K562 (cell line): ENCODE data around the gene CARD9. TPM values are rescaled to one million over a fixed set of nuclear protein-coding genes. Genes with fewer than 3 reads are reported as not detected.

ENCODE experiments used
- ATAC-seq: fragments of 200-7000 bp; cut with Tn5 transposase; 3 replicates; pipeline ENCODE4 v1.9.1; 2020; ENCODE audit warnings: moderate library complexity
- BruUV-seq: library from RNA; stranded (reverse); fragments of 400-500 nt; replicated peaks from 2 replicates; lab custom pipeline; 2021; lab: Mats Ljungman, UMichigan
- CTCF ChIA-PET: fragments of 300-600 bp; formaldehyde crosslinking; extraction: SDS; loops from one replicate; lab custom pipeline; 2021; ENCODE audit warnings: low intra/inter-chr PET ratio; lab: Yijun Ruan, JAX
- POLR2A ChIA-PET: fragments of 300-600, 350-650 bp; sonication (Branson Sonifier 250); formaldehyde crosslinking; extraction: SDS; loops from one replicate; lab custom pipeline; 2021; ENCODE audit warnings: antibody characterized with exemption, inconsistent platforms; lab: Yijun Ruan, JAX
- DNase-seq, 4 experiments: peaks; one replicate each; pipeline versions ENCODE4 v3.0.0 to v3.0.0-alpha.2; 2011 to 2018; ENCODE audit warnings: low spot score in 3 of 4, mixed read lengths in 3 of 4; ENCODE audit errors: extremely low read depth in 1 of 4
- FAIRE-seq: peaks from 2 replicates; lab custom pipeline; 2011; peaks lifted over from hg19 to GRCh38; lab: Jason Lieb, UNC
- H2AFZ ChIP-seq: 2 replicates; pipeline ENCODE4 v1.6.0; 2011; ENCODE audit warnings: low read depth, low read length, control low read depth, inconsistent platforms
- H3K27ac ChIP-seq: fragments of 200-600 bp; 3 replicates; pipeline ENCODE4 v1.8.0; 2011; ENCODE audit warnings: low read depth, mild to moderate bottlenecking, control low read depth, inconsistent platforms, low read length, moderate library complexity, mixed read lengths; ENCODE audit errors: extremely low read depth
- H3K27me3 ChIP-seq, 2 experiments: fragments of 300-600 bp in 1 of 2; 2 replicates in 1 of 2; 3 replicates in 1 of 2; pipeline versions ENCODE4 v1.6.0 to v1.8.0; 2011; ENCODE audit warnings: inconsistent platforms in 2 of 2, low read length in 2 of 2, mild to moderate bottlenecking in 1 of 2, mixed read lengths in 1 of 2, moderate library complexity in 1 of 2; ENCODE audit not compliant: control insufficient read depth in 2 of 2, insufficient read depth in 2 of 2
- H3K36me3 ChIP-seq: fragments of 300-600 bp; 3 replicates; pipeline ENCODE4 v1.8.0; 2011; ENCODE audit warnings: mild to moderate bottlenecking, low read length, inconsistent platforms; ENCODE audit not compliant: control insufficient read depth, insufficient read depth
- H3K4me1 ChIP-seq, 2 experiments: fragments of 200-600 bp in 1 of 2; replicated peaks in 1 of 2; 2 replicates in 1 of 2; 3 replicates in 1 of 2; pipeline versions ENCODE4 v1.5.1 to v1.8.0; 2011; ENCODE audit warnings: inconsistent platforms in 2 of 2, low read length in 2 of 2, mild to moderate bottlenecking in 1 of 2, mixed read lengths in 1 of 2, moderate library complexity in 1 of 2; ENCODE audit not compliant: control insufficient read depth in 2 of 2, insufficient read depth in 2 of 2
- H3K4me2 ChIP-seq: 2 replicates; pipeline ENCODE4 v1.6.1; 2011; ENCODE audit warnings: low read length, control low read depth, inconsistent platforms, mixed read lengths; ENCODE audit not compliant: insufficient read depth
- H3K4me3 ChIP-seq: fragments of 200-600 bp; sonication (generic), shearing (Covaris generic); 2 replicates; pipeline ENCODE4 v1.5.1; 2016; ENCODE audit warnings: control low read depth, inconsistent platforms
- H3K79me2 ChIP-seq: fragments of 200-600 bp; 3 replicates; pipeline ENCODE4 v1.8.0; 2011; ENCODE audit warnings: low read length, inconsistent platforms; ENCODE audit not compliant: control insufficient read depth, insufficient read depth
- H3K9ac ChIP-seq, 2 experiments: 2 replicates each; pipeline versions ENCODE4 v1.6.0 to v1.6.1; 2011; ENCODE audit warnings: low read depth in 2 of 2, low read length in 2 of 2, control low read depth in 1 of 2, inconsistent platforms in 1 of 2, mild to moderate bottlenecking in 1 of 2, mixed read lengths in 1 of 2; ENCODE audit not compliant: insufficient read depth in 1 of 2
- H3K9me1 ChIP-seq: one replicate; pipeline ENCODE4 v1.6.0; 2011; ENCODE audit warnings: inconsistent platforms, mild to moderate bottlenecking, low read length, moderate library complexity; ENCODE audit not compliant: control insufficient read depth, insufficient read depth
- H3K9me3 ChIP-seq: replicated peaks from 2 replicates; pipeline ENCODE4 v1.5.1; 2011; ENCODE audit warnings: low read depth, low read length, inconsistent platforms; ENCODE audit not compliant: control insufficient read depth, insufficient read depth
- H4K20me1 ChIP-seq: replicated peaks from 2 replicates; pipeline ENCODE4 v1.6.1; 2011; ENCODE audit warnings: low read length, inconsistent platforms, mixed read lengths; ENCODE audit not compliant: control insufficient read depth, insufficient read depth
- CREB1 ChIP-seq, 2 experiments: sonication (generic) in 1 of 2; formaldehyde crosslinking in 1 of 2; IDR thresholded peaks; 2 replicates each; pipeline versions ENCODE4 v1.6.1 to v1.8.0; 2012 to 2022; ENCODE audit warnings: inconsistent platforms in 1 of 2, mild to moderate bottlenecking in 1 of 2, missing genetic modification reagents in 1 of 2, moderate library complexity in 1 of 2
- GABPB1 ChIP-seq: sonication (generic); formaldehyde crosslinking; IDR thresholded peaks from 2 replicates; pipeline ENCODE4 v1.8.0; 2022; ENCODE audit warnings: mild to moderate bottlenecking, missing genetic modification reagents
- GTF2E2 ChIP-seq: fragments of 200-800 bp; sonication (Bioruptor generic); IDR thresholded peaks from 2 replicates; pipeline ENCODE4 v1.6.1; 2016; ENCODE audit warnings: missing genetic modification characterization, missing compliant biosample characterization
- KDM4B ChIP-seq, 2 experiments: fragments of 450-650 bp in 1 of 2; sonication (generic) in 1 of 2; IDR thresholded peaks; 2 replicates each; pipeline ENCODE4 v1.6.1; 2016 to 2017; ENCODE audit warnings: borderline replicate concordance in 2 of 2, antibody characterized with exemption in 1 of 2, low read depth in 1 of 2, mild to moderate bottlenecking in 1 of 2
- MEIS2 ChIP-seq: fragments of 450-650 bp; IDR thresholded peaks from 2 replicates; pipeline ENCODE4 v1.6.1; 2014; ENCODE audit warnings: mild to moderate bottlenecking; ENCODE audit not compliant: partially characterized antibody
- POLR2G ChIP-seq: fragments of 200-400 bp; formaldehyde crosslinking; IDR thresholded peaks from 2 replicates; pipeline ENCODE4 v1.6.1; 2017; ENCODE audit warnings: low read depth, mild to moderate bottlenecking, antibody characterized with exemption, low read length, moderate library complexity
- ZNF263 ChIP-seq: sonication (generic); formaldehyde crosslinking; IDR thresholded peaks from 2 replicates; pipeline ENCODE4 v1.8.0; 2022; ENCODE audit warnings: mild to moderate bottlenecking, missing genetic modification reagents, borderline replicate concordance
- ZNF707 ChIP-seq: fragments of 250-450 bp; sonication (Bioruptor Pico); conservative IDR thresholded peaks from 2 replicates; pipeline ENCODE4 v1.8.0; 2022; ENCODE audit warnings: inconsistent platforms, mild to moderate bottlenecking, moderate library complexity
- WGBS: fragments of 100-300 bp; shearing (Covaris generic); methylation state at CpG from one replicate; pipeline ENCODE4 v1.1.6; 2016; ENCODE audit warnings: low coverage, mixed read lengths; ENCODE audit not compliant: insufficient coverage; ENCODE audit errors: missing lambda C conversion rate; 5-methylcytosine and 5-hydroxymethylcytosine counted together
- in situ Hi-C: fragments of 300-500 bp; cut with MboI; formaldehyde crosslinking; loops from 4 replicates; pipeline ENCODE4 v1.15.0; 2018; ENCODE audit warnings: inconsistent platforms, mixed read lengths
- intact Hi-C: fragments of 100-400 bp; cut with micrococcal nuclease; formaldehyde crosslinking; loops from 2 replicates; pipeline ENCODE4 v1.14.2; 2022
- polyA plus RNA-seq, 8 experiments: library from polyadenylated mRNA; depleted of rRNA in 4 of 8; stranded (reverse) in 5 of 8; unstranded in 3 of 8; fragments of >200 nt; fragmentation: Nextera tagmentation in 2 of 8; fragmentation: Illumina TruSeq in 1 of 8; extraction: Ambion mirVana in 2 of 8; extraction: Trizol in 1 of 8; gene quantifications; 2 replicates each; pipeline versions ENCODE4 v1.2.1 to v1.2.3, GENCODE V29; 2011 to 2014; ENCODE audit warnings: inconsistent platforms in 1 of 8, missing spikeins in 1 of 8
- total RNA-seq, 7 experiments: library from RNA; depleted of rRNA in 6 of 7; stranded (reverse); fragments of >200 nt in 6 of 7; fragmentation: Illumina TruSeq in 2 of 7; extraction: Trizol in 2 of 7; gene quantifications; 2 replicates each; pipeline versions ENCODE4 v1.2.1 to v1.2.3, GENCODE V29; 2011 to 2021; ENCODE audit warnings: low replicate concordance in 1 of 7
- TF ChIP-seq, protein P1 (sequence below), 3 experiments: IDR thresholded peaks in 2 of 3; conservative IDR thresholded peaks in 1 of 3; 2 replicates each; pipeline ENCODE4 v1.5.1; 2011 to 2012; ENCODE audit warnings: low read length in 3 of 3, mild to moderate bottlenecking in 3 of 3, control low read depth in 2 of 3, improper control_type of control experiment in 1 of 3, inconsistent platforms in 1 of 3, low read depth in 1 of 3, mixed read lengths in 1 of 3, moderate library complexity in 1 of 3; ENCODE audit not compliant: insufficient read depth in 2 of 3
- TF ChIP-seq, protein P2 (sequence below), 2 experiments: IDR thresholded peaks; 2 replicates each; pipeline ENCODE4 v1.6.1; 2011; ENCODE audit warnings: borderline replicate concordance in 1 of 2, control low read depth in 1 of 2, low read depth in 1 of 2, low read length in 1 of 2, mild to moderate bottlenecking in 1 of 2, mixed read lengths in 1 of 2, moderate library complexity in 1 of 2; ENCODE audit not compliant: insufficient read depth in 1 of 2, insufficient read length in 1 of 2, poor library complexity in 1 of 2, severe bottlenecking in 1 of 2; ENCODE audit errors: extremely low read depth in 1 of 2

The CARD9 gene
- total and polyA plus RNA-seq, 9 of the 15 experiments (the other 6 are each of a cell fraction or from before 2014, with no cell fraction given) = 1.7 to 53.0 (median 9.7) TPM

DNA sequence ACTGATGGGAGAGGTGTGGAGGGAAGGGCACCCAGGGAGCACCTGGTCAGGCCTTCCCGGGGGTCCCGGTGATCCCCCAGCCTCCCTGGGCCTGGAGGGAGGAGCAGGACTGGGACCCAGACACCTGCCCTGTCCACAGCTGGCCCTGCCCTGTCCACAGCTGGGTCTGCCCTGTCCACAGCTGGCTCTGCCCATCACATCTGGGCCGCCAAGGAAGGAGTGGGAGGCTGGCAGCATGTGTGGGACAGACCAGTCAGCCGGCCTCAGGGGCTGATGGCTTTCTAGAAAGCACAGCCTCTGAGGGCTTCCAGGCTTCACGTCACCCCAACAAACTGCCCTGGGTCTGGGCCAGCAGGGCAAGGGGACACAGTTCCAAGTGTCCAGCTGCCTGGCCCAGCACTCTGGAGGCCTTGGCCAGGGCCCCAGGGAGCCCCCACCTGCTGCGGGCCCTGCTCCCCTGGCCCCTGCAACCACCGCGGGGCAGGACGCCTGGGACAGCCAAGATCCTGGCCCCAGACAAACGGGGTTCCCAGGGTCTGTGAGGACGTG is 22.1 kb downstream of the CARD9 start:
- H3K4me2 ChIP-seq = no peak overlapping the region
- no peaks in the 10 kb centered on the region; the same call in 1 of the 2 replicates for H4K20me1 ChIP-seq
- no peak overlapping the region for H3K4me3 ChIP-seq
- no peak overlapping the region for H2AFZ ChIP-seq
- BruUV-seq = no TSS peak
- no peaks in the 10 kb centered on the region for H3K9me3 ChIP-seq
- in situ Hi-C loops = no loop called here
- no peak for DNase-seq
- H3K27me3 ChIP-seq = no peaks in the 10 kb centered on the region
- TF ChIP-seq ZNF263 (CRISPR knock-in tag) (no peak), POLR2G (peak; percentile 17; the same call in 1 of the 2 replicates)
- TF ChIP-seq, all 486 proteins: peak for 1
- FAIRE-seq = no peak
- Histone ChIP-seq H3K4me1 (peaks cover 1 to 93% of the 10 kb centered on the region in 2 experiments; a peak in 4 of 5 replicates), H3K27ac (no peak overlapping the region), H3K9me1 (peaks cover 4% of the 10 kb centered on the region), H3K36me3 (no peaks in the 10 kb centered on the region), H3K79me2 (no peaks in the 10 kb centered on the region), H3K9ac (no peak overlapping the region)
- WGBS = 21% methylated on average over 9 of the region's 11 CpGs
- ChIA-PET CTCF (no interaction called here), POLR2A (interaction anchor here (0.6 to 1.0 kb wide), 2 partner anchors 12 to 960 kb away, joined by 3 to 6 read pairs; partner anchors contain the start of gene DNLZ)
- intact Hi-C loops = no loop called here
- ATAC-seq = no peak

- BruUV-seq = no TSS peak
- Histone ChIP-seq H3K36me3 (no peaks in the 10 kb centered on the region), H3K4me2 (no peak overlapping the region), H3K9ac (no peak overlapping the region; a peak in 1 of 4 replicates), H3K27ac (no peak overlapping the region), H3K9me1 (peaks cover 6% of the 10 kb centered on the region), H3K27me3 (no peaks in the 10 kb centered on the region), H2AFZ (no peak overlapping the region), H3K9me3 (no peaks in the 10 kb centered on the region), H3K79me2 (no peaks in the 10 kb centered on the region), H4K20me1 (no peaks in the 10 kb centered on the region; the same call in 1 of the 2 replicates), H3K4me3 (no peak overlapping the region), H3K4me1 (peaks cover 12 to 94% of the 10 kb centered on the region in 2 experiments; a peak in 4 of 5 replicates)
- CTCF ChIA-PET = no interaction called here
- ATAC-seq = no peak
- POLR2A ChIA-PET = no interaction called here
- in situ Hi-C loops = loop anchor here (25.0 kb wide), 1 partner anchor 288 kb away; no protein-coding TSS in a partner anchor
- WGBS = 39% methylated on average over 14 of the region's 24 CpGs
- intact Hi-C loops = no loop called here
- no peak for FAIRE-seq
- no peak for DNase-seq
- no peak for TF ChIP-seq GTF2E2
- TF ChIP-seq MEIS2 = no peak
- TF ChIP-seq, protein P1, sequence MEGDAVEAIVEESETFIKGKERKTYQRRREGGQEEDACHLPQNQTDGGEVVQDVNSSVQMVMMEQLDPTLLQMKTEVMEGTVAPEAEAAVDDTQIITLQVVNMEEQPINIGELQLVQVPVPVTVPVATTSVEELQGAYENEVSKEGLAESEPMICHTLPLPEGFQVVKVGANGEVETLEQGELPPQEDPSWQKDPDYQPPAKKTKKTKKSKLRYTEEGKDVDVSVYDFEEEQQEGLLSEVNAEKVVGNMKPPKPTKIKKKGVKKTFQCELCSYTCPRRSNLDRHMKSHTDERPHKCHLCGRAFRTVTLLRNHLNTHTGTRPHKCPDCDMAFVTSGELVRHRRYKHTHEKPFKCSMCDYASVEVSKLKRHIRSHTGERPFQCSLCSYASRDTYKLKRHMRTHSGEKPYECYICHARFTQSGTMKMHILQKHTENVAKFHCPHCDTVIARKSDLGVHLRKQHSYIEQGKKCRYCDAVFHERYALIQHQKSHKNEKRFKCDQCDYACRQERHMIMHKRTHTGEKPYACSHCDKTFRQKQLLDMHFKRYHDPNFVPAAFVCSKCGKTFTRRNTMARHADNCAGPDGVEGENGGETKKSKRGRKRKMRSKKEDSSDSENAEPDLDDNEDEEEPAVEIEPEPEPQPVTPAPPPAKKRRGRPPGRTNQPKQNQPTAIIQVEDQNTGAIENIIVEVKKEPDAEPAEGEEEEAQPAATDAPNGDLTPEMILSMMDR (IDR thresholded peaks at IDR 0.05 in 2 of 3, conservative IDR thresholded peaks at IDR 0.05 in 1 of 3; ENCODE audit: insufficient read depth in 2 of 3, low read depth in 1 of 3, low read length in 3 of 3) = no peak
- no peak for TF ChIP-seq ZNF707 (CRISPR knock-in tag)
- TF ChIP-seq, protein P2, sequence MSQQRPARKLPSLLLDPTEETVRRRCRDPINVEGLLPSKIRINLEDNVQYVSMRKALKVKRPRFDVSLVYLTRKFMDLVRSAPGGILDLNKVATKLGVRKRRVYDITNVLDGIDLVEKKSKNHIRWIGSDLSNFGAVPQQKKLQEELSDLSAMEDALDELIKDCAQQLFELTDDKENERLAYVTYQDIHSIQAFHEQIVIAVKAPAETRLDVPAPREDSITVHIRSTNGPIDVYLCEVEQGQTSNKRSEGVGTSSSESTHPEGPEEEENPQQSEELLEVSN (IDR thresholded peaks at IDR 0.05; ENCODE audit: borderline replicate concordance in 1 of 2, extremely low read depth in 1 of 2, insufficient read depth in 1 of 2, insufficient read length in 1 of 2, low read depth in 1 of 2, low read length in 1 of 2, poor library complexity in 1 of 2, severe bottlenecking in 1 of 2) = peak in 1 of 2 experiments; percentile 44
- no peak for TF ChIP-seq CREB1 (IDR thresholded peaks at IDR 0.05)
- no peak for TF ChIP-seq CREB1 (CRISPR knock-in tag; IDR thresholded peaks at IDR 0.05)
- TF ChIP-seq KDM4B (IDR thresholded peaks at IDR 0.05; ENCODE audit: borderline replicate concordance in 2 of 2, low read depth in 1 of 2) = no peak
- no peak for TF ChIP-seq GABPB1
Observed at GRCh38 chr9:136349546-136349945, 23.9 kb downstream of the CARD9 start.
